Parathyroid adenoma (tissue), 2 donors: ENCODE measurements around the gene SCN8A.

ENCODE experiments used
- H2AFZ ChIP-seq: fragments of 300-600 bp; sonication (generic); one replicate; pipeline ENCODE4 v1.7.0; 2017; ENCODE audit warnings: antibody characterized with exemption, mild to moderate bottlenecking
- H3K27ac ChIP-seq: fragments of 300-600 bp; sonication (generic); one replicate; pipeline ENCODE4 v1.7.0; 2017
- H3K27me3 ChIP-seq: fragments of 300-600 bp; sonication (generic); one replicate; pipeline ENCODE4 v1.7.0; 2017; ENCODE audit warnings: low read length; ENCODE audit not compliant: control insufficient read depth, insufficient read depth
- H3K36me3 ChIP-seq: fragments of 300-600 bp; sonication (generic); one replicate; pipeline ENCODE4 v1.7.0; 2017; ENCODE audit warnings: low read length; ENCODE audit not compliant: control insufficient read depth, insufficient read depth
- H3K4me1 ChIP-seq: fragments of 300-600 bp; sonication (generic); one replicate; pipeline ENCODE4 v1.7.0; 2017; ENCODE audit warnings: control low read depth
- H3K4me2 ChIP-seq: fragments of 300-600 bp; sonication (generic); one replicate; pipeline ENCODE4 v1.7.0; 2017; ENCODE audit warnings: low read length
- H3K4me3 ChIP-seq: fragments of 300-600 bp; sonication (generic); one replicate; pipeline ENCODE4 v1.7.0; 2017; ENCODE audit warnings: low read depth, low read length
- H3K79me2 ChIP-seq: fragments of 300-600 bp; sonication (generic); one replicate; pipeline ENCODE4 v1.7.0; 2017; ENCODE audit warnings: control low read depth
- H3K9ac ChIP-seq: fragments of 300-600 bp; sonication (generic); one replicate; pipeline ENCODE4 v1.7.0; 2017; ENCODE audit warnings: mild to moderate bottlenecking
- H3K9me3 ChIP-seq: fragments of 300-600 bp; sonication (generic); one replicate; pipeline ENCODE4 v1.7.0; 2017; ENCODE audit warnings: low read length; ENCODE audit not compliant: control insufficient read depth
- CTCF ChIP-seq: fragments of 300-600 bp; sonication (generic); IDR thresholded peaks from one replicate; pipeline ENCODE4 v1.7.0; 2017; ENCODE audit warnings: antibody characterized with exemption, mild to moderate bottlenecking
- donor health status: primary hyperparathyroidism.

The SCN8A gene

GRCh38 chr12:51625370-51625769, 34.3 kb downstream of the SCN8A start:
- H3K36me3 ChIP-seq: no peaks in the 10 kb centered on the region
- H3K27ac ChIP-seq: no peak overlapping the region
- H3K27me3 ChIP-seq: no peaks in the 10 kb centered on the region
- no peak overlapping the region for H3K4me2 ChIP-seq
- no peak overlapping the region for H3K9ac ChIP-seq
- no peaks in the 10 kb centered on the region for H3K9me3 ChIP-seq
- TF ChIP-seq CTCF: no peak
- no peaks in the 10 kb centered on the region for H3K4me1 ChIP-seq
- H2AFZ ChIP-seq: no peak overlapping the region
- H3K79me2 ChIP-seq: peaks cover 10% of the 10 kb centered on the region
- H3K4me3 ChIP-seq: no peak overlapping the region

GRCh38 chr12:51626115-51626514, 35.1 kb downstream of the SCN8A start:
- no peak for TF ChIP-seq CTCF
- Histone ChIP-seq H3K4me3 (no peak overlapping the region), H3K36me3 (no peaks in the 10 kb centered on the region), H3K27ac (no peak overlapping the region), H3K27me3 (no peaks in the 10 kb centered on the region), H3K4me1 (no peaks in the 10 kb centered on the region), H3K79me2 (peaks cover 10% of the 10 kb centered on the region), H3K4me2 (no peak overlapping the region), H3K9me3 (no peaks in the 10 kb centered on the region), H3K9ac (no peak overlapping the region), H2AFZ (no peak overlapping the region)

- H3K4me2 ChIP-seq: no peak overlapping the region
- H3K27me3 ChIP-seq: no peaks in the 10 kb centered on the region
- H3K36me3 ChIP-seq: no peaks in the 10 kb centered on the region
- no peak for TF ChIP-seq CTCF
- no peak overlapping the region for H3K4me3 ChIP-seq
- no peak overlapping the region for H3K27ac ChIP-seq
- no peak overlapping the region for H3K9ac ChIP-seq
- H2AFZ ChIP-seq: no peak overlapping the region
- peaks cover 10% of the 10 kb centered on the region for H3K79me2 ChIP-seq
- H3K9me3 ChIP-seq: no peaks in the 10 kb centered on the region
- H3K4me1 ChIP-seq: no peaks in the 10 kb centered on the region
These were observed 35.6 kb downstream of the SCN8A start for GRCh38 chr12:51626629-51627028.

- no peaks in the 10 kb centered on the region for H3K36me3 ChIP-seq
- no peak overlapping the region for H2AFZ ChIP-seq
- H3K4me3 ChIP-seq: no peak overlapping the region
- no peak overlapping the region for H3K9ac ChIP-seq
- no peaks in the 10 kb centered on the region for H3K27me3 ChIP-seq
- H3K27ac ChIP-seq: no peak overlapping the region
- H3K4me2 ChIP-seq: no peak overlapping the region
- peaks cover 2% of the 10 kb centered on the region for H3K79me2 ChIP-seq
- no peak for TF ChIP-seq CTCF
- H3K4me1 ChIP-seq: no peaks in the 10 kb centered on the region
- H3K9me3 ChIP-seq: no peaks in the 10 kb centered on the region
These were observed 39.3 kb downstream of the SCN8A start for GRCh38 chr12:51630256-51630880.

- H3K79me2 ChIP-seq: peaks cover 2% of the 10 kb centered on the region
- no peaks in the 10 kb centered on the region for H3K27me3 ChIP-seq
- no peaks in the 10 kb centered on the region for H3K9me3 ChIP-seq
- H3K4me1 ChIP-seq: no peaks in the 10 kb centered on the region
- no peak overlapping the region for H2AFZ ChIP-seq
- TF ChIP-seq CTCF: no peak
- H3K9ac ChIP-seq: no peak overlapping the region
- H3K4me2 ChIP-seq: no peak overlapping the region
- no peaks in the 10 kb centered on the region for H3K36me3 ChIP-seq
- no peak overlapping the region for H3K27ac ChIP-seq
- H3K4me3 ChIP-seq: no peak overlapping the region
These were observed 40.0 kb downstream of the SCN8A start for GRCh38 chr12:51630986-51631385.
